WERI-Rb-1 (cell line): ENCODE results near the gene ECI1.

ENCODE experiments used
- DNase-seq: peaks from one replicate; pipeline ENCODE4 v3.0.0-alpha.2; 2020
- H3K27ac ChIP-seq: fragments of 250-450 bp; sonication (Bioruptor Pico); 2 replicates; pipeline ENCODE4 v1.5.1; 2020; ENCODE audit warnings: mild to moderate bottlenecking, moderate library complexity
- H3K27me3 ChIP-seq: fragments of 250-450 bp; sonication (Bioruptor Pico); 2 replicates; pipeline ENCODE4 v1.5.1; 2021; ENCODE audit warnings: mild to moderate bottlenecking, low read depth, moderate library complexity; ENCODE audit not compliant: insufficient read depth, severe bottlenecking
- H3K36me3 ChIP-seq: fragments of 250-450 bp; sonication (Bioruptor Pico); 2 replicates; pipeline ENCODE4 v1.5.1; 2020; ENCODE audit warnings: mild to moderate bottlenecking, moderate library complexity
- H3K4me3 ChIP-seq: 2 replicates; pipeline ENCODE4 v1.5.1; 2011; ENCODE audit warnings: low read depth, mild to moderate bottlenecking, control low read depth, low read length
- H3K9me3 ChIP-seq: fragments of 250-450 bp; sonication (Bioruptor Pico); 2 replicates; pipeline ENCODE4 v1.5.1; 2021; ENCODE audit warnings: mild to moderate bottlenecking, moderate library complexity; ENCODE audit not compliant: severe bottlenecking
- CTCF ChIP-seq: IDR thresholded peaks from 2 replicates; pipeline ENCODE4 v1.5.1; 2011; ENCODE audit warnings: low read depth, mild to moderate bottlenecking, control low read depth, inconsistent platforms, low read length

The ECI1 gene

DNA sequence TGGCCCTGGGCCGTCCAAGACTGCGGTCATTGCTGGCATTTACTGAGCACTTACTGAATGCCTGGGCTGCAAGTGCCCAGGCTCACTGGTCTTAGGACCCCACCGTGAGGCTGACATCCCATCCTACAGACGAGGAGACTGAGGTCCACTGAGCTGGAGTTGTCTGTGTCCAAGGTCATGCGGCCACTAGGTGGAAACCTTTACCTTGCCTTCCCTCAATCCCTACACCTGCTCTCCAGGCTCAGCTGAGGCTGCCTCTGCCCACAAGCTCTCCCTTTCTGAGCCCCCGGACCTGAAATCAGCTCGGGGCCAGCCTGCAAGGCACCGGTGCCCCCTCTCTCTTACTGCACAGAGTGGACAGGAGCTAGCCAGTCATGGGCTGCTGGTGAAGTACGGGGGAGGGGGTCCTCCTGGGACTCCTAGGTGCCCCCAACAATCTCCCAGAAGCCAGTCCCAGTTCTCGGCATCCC is 56.5 kb downstream of the ECI1 start:
- peak; percentile 81 for DNase-seq

DNA sequence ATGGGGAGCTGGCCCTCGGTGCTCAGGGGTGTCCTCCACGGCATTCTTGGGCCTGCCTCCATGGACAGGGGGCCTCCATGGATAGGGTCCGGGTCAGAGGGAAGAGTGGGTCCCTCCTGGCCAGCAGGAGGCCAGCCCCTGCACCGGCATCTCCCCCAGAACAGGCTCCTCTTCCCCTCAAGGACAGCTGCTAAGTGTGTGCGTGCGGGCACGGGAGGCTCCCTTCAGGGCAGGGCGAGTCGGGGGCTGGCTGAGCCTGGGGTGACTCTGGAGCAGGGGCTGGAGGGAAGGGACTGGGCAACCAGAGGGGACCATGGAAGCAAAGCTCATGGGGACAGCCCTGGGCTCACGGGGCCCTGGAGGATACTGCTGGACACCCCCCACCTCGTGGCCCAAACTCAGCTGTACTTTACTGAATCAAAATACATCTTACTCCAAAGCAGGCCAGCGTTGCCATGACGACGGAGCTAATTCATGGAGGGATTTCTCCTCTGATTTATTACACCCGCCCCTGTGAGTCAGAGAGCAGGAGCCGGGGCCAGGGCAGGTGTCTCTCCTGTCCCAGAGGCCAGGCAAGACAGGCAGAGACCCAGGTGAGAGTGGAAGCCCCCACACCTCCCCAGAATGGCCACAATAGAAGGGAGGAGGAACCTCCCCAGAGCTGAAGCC is 57.1 kb downstream of the ECI1 start:
- Histone ChIP-seq H3K4me3 (no peak overlapping the region), H3K27me3 (no peaks in the 10 kb centered on the region), H3K27ac (no peak overlapping the region), H3K9me3 (no peaks in the 10 kb centered on the region), H3K36me3 (peaks cover 9% of the 10 kb centered on the region; the same call in 1 of the 2 replicates)
- DNase-seq = peak; percentile 57
- no peak for TF ChIP-seq CTCF

More for the DNA sequence above, 56.5 kb downstream of the ECI1 start:
- peak; percentile 87 for TF ChIP-seq CTCF
- peaks cover 7% of the 10 kb centered on the region; the same call in 1 of the 2 replicates for H3K36me3 ChIP-seq
- H3K4me3 ChIP-seq = peak overlapping the region; percentile 51
- H3K27me3 ChIP-seq = no peaks in the 10 kb centered on the region
- H3K9me3 ChIP-seq = no peaks in the 10 kb centered on the region
- no peak overlapping the region; the same call in 1 of the 2 replicates for H3K27ac ChIP-seq

- Histone ChIP-seq H3K9me3 (no peaks in the 10 kb centered on the region), H3K27ac (no peak overlapping the region), H3K4me3 (no peak overlapping the region), H3K36me3 (peaks cover 29% of the 10 kb centered on the region), H3K27me3 (no peaks in the 10 kb centered on the region)
- no peak for TF ChIP-seq CTCF
- DNase-seq = no peak
Observed at GRCh38 chr16:2191446-2191706, 60.0 kb downstream of the ECI1 start.

GRCh38 chr16:2190659-2191445 is 60.5 kb downstream of the ECI1 start:
- DNase-seq = no peak
- no peak overlapping the region; the same call in 1 of the 2 replicates for H3K27ac ChIP-seq
- peaks cover 29% of the 10 kb centered on the region for H3K36me3 ChIP-seq
- no peaks in the 10 kb centered on the region for H3K9me3 ChIP-seq
- no peaks in the 10 kb centered on the region for H3K27me3 ChIP-seq
- no peak for TF ChIP-seq CTCF
- no peak overlapping the region for H3K4me3 ChIP-seq

DNA sequence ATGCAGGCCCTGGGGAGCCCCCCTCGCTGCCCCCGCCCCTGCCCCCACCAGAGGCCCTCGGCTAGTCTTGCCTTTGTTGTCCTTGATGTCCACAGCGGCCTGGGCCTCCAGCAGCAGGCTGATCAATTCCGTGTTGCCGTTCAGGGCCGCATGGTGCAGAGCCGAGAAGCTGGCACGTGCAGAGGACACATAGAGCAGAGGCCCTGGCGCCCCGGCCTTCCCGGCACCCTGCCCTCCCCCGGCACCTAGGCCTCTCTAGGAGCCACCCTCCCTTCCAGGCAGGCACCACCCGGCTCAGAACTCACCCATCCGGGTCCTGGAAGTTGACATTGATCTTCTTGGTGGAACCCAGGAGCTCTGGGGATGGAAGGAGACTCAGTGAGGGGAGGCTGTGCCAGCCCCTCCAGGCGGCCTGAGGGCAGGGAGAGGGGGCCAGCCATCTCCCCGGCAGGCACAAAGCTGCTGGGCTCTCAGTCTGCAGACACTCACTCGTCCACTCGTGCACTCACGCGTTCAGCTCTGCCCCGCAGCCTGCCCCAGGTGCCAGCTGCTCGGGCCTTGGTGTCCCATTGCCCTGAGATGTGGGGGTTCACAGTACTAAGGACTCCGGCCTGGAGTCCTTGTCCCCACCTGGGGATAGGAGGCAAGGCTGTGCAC is 61.3 kb downstream of the ECI1 start:
- no peak for TF ChIP-seq CTCF
- Histone ChIP-seq H3K9me3 (no peaks in the 10 kb centered on the region), H3K36me3 (peaks cover 29% of the 10 kb centered on the region), H3K4me3 (no peak overlapping the region), H3K27ac (no peak overlapping the region; the same call in 1 of the 2 replicates), H3K27me3 (no peaks in the 10 kb centered on the region)
- no peak for DNase-seq
